ENCODE results near the gene IFI35.
"Not testable (repeated sequence)": the region's sequence is repeated elsewhere in the genome, so short reads cannot be mapped to it uniquely, and the experiment has no call there.

IFI35 gene

GRCh38 chr17:43043307-43043706, 36.7 kb downstream of the IFI35 start:
- TF ChIP-seq POU6F1 (CRISPR knock-in tag; IDR thresholded peaks at IDR 0.05; ENCODE audit: borderline replicate concordance, low read depth), result no peak
- no peak for TF ChIP-seq ISL1 (CRISPR knock-in tag; IDR thresholded peaks at IDR 0.05)
- TF ChIP-seq CSRNP3 (CRISPR knock-in tag; IDR thresholded peaks at IDR 0.05), result no peak
- no peak for TF ChIP-seq BACH2 (CRISPR knock-in tag; IDR thresholded peaks at IDR 0.05; ENCODE audit: borderline replicate concordance)
- TF ChIP-seq ZFP30 (CRISPR knock-in tag; IDR thresholded peaks at IDR 0.05), result no peak
- no peak for TF ChIP-seq ARNTL (CRISPR knock-in tag; IDR thresholded peaks at IDR 0.05; ENCODE audit: borderline replicate concordance, low read depth)
- no peak for TF ChIP-seq OSR1 (CRISPR knock-in tag; IDR thresholded peaks at IDR 0.05)
- TF ChIP-seq TCF4 (CRISPR knock-in tag; IDR thresholded peaks at IDR 0.05; ENCODE audit: borderline replicate concordance), result no peak
- TF ChIP-seq ESRRG (CRISPR knock-in tag; IDR thresholded peaks at IDR 0.05), result no peak
- no peak for TF ChIP-seq TSHZ2 (CRISPR knock-in tag; IDR thresholded peaks at IDR 0.05)
- TF ChIP-seq PATZ1 (CRISPR knock-in tag; IDR thresholded peaks at IDR 0.05; ENCODE audit: borderline replicate concordance), result no peak
- TF ChIP-seq ZC3H10 (CRISPR knock-in tag; IDR thresholded peaks at IDR 0.05), result no peak
- no peak for TF ChIP-seq TOX (CRISPR knock-in tag; IDR thresholded peaks at IDR 0.05; ENCODE audit: borderline replicate concordance)
- TF ChIP-seq ZNF8 (CRISPR knock-in tag; IDR thresholded peaks at IDR 0.05), result no peak
- no peak for TF ChIP-seq CSDC2 (CRISPR knock-in tag; IDR thresholded peaks at IDR 0.05)
- TF ChIP-seq CREB5 (CRISPR knock-in tag; IDR thresholded peaks at IDR 0.05; ENCODE audit: low read depth), result no peak
- no peak for TF ChIP-seq ZFP3 (CRISPR knock-in tag; IDR thresholded peaks at IDR 0.05)
- ATAC-seq, result no peak

- no peak for ATAC-seq
Measured at GRCh38 chr17:43044024-43044423, 37.4 kb downstream of the IFI35 start.

GRCh38 chr17:43051969-43052368, 45.4 kb downstream of the IFI35 start:
- no peak for TF ChIP-seq ISL1 (CRISPR knock-in tag; IDR thresholded peaks at IDR 0.05)
- TF ChIP-seq ZC3H10 (CRISPR knock-in tag; IDR thresholded peaks at IDR 0.05), result no peak
- TF ChIP-seq TCF4 (CRISPR knock-in tag; IDR thresholded peaks at IDR 0.05; ENCODE audit: borderline replicate concordance), result no peak
- TF ChIP-seq POU6F1 (CRISPR knock-in tag; IDR thresholded peaks at IDR 0.05; ENCODE audit: borderline replicate concordance, low read depth), result no peak
- no peak for TF ChIP-seq TOX (CRISPR knock-in tag; IDR thresholded peaks at IDR 0.05; ENCODE audit: borderline replicate concordance)
- no peak for TF ChIP-seq ZFP30 (CRISPR knock-in tag; IDR thresholded peaks at IDR 0.05)
- TF ChIP-seq ZNF8 (CRISPR knock-in tag; IDR thresholded peaks at IDR 0.05), result no peak
- no peak for TF ChIP-seq ZNF70 (CRISPR knock-in tag; IDR thresholded peaks at IDR 0.05)
- no peak for TF ChIP-seq CSDC2 (CRISPR knock-in tag; IDR thresholded peaks at IDR 0.05)
- TF ChIP-seq ARNTL (CRISPR knock-in tag; IDR thresholded peaks at IDR 0.05; ENCODE audit: borderline replicate concordance, low read depth), result no peak
- TF ChIP-seq SNAI2 (CRISPR knock-in tag; IDR thresholded peaks at IDR 0.05), result no peak
- no peak for TF ChIP-seq PPARA (CRISPR knock-in tag; IDR thresholded peaks at IDR 0.05; ENCODE audit: borderline replicate concordance)
- no peak for TF ChIP-seq PATZ1 (CRISPR knock-in tag; IDR thresholded peaks at IDR 0.05; ENCODE audit: borderline replicate concordance)
- TF ChIP-seq CSRNP3 (CRISPR knock-in tag; IDR thresholded peaks at IDR 0.05), result no peak
- TF ChIP-seq BACH2 (CRISPR knock-in tag; IDR thresholded peaks at IDR 0.05; ENCODE audit: borderline replicate concordance), result no peak
- no peak for TF ChIP-seq RARB (CRISPR knock-in tag; IDR thresholded peaks at IDR 0.05)
- TF ChIP-seq ZFP3 (CRISPR knock-in tag; IDR thresholded peaks at IDR 0.05), result no peak
- no peak for TF ChIP-seq GLIS3 (CRISPR knock-in tag; IDR thresholded peaks at IDR 0.05)
- no peak for ATAC-seq

More at GRCh38 chr17:43044024-43044423, 37.4 kb downstream of the IFI35 start:
- TF ChIP-seq TCF4 (CRISPR knock-in tag; IDR thresholded peaks at IDR 0.05; ENCODE audit: borderline replicate concordance), result no peak

GRCh38 chr17:43053008-43053407, 46.4 kb downstream of the IFI35 start:
- not testable (repeated sequence) for ATAC-seq

Measured in SK-N-SH treated with all-trans-retinoic acid at 6 μM for 48 hours (cell line).